GM12892 (cell line): Measurements from ENCODE around the gene SORBS2.

Experiments
- POLR2A ChIP-seq: IDR thresholded peaks from 2 replicates; pipeline ENCODE4 v1.6.1; 2011; ENCODE audit warnings: low read depth, low read length, control low read depth
- POLR2AphosphoS5 ChIP-seq: IDR thresholded peaks from 2 replicates; pipeline ENCODE4 v1.6.1; 2011; ENCODE audit warnings: low read depth, low read length, control low read depth
- TAF1 ChIP-seq: IDR thresholded peaks from 2 replicates; pipeline ENCODE4 v1.6.1; 2011; ENCODE audit warnings: low read depth, mild to moderate bottlenecking, control low read depth, low read length, borderline replicate concordance

- TF ChIP-seq POLR2A (no peak), POLR2AphosphoS5 (no peak), TAF1 (no peak)
These were observed 12.6 kb downstream of the SORBS2 start for GRCh38 chr4:185799442-185799841.
